Measurements from ENCODE around the gene EXOG. TPM values are rescaled to one million over a fixed set of nuclear protein-coding genes. Genes with fewer than 3 reads are reported as not detected.

The EXOG gene
- total and polyA plus RNA-seq, 3 experiments from 2014 or later = 8.7 to 19.0 (median 17.7) TPM

GRCh38 chr3:38480930-38481329, 15.2 kb upstream of the EXOG start:
- peaks cover 0 to 46% (median 15%) of the 10 kb centered on the region in 3 donors for H3K36me3 Mint-ChIP-seq
- no peak overlapping the region for H3K4me3 Mint-ChIP-seq
- no peak overlapping the region for H3K27ac Mint-ChIP-seq
- CTCF ChIA-PET = interaction anchor here (1.1 to 6.2 kb wide), 11 partner anchors 9 to 514 kb away, joined by 3 to 83 read pairs (median 7); partner anchors contain the start of gene XYLB
- no peak for DNase-seq
- POLR2A ChIA-PET = no interaction called here
- peaks cover 0 to 1% (median 0%) of the 10 kb centered on the region in 3 donors for H3K4me1 Mint-ChIP-seq
- no peaks in the 10 kb centered on the region for H3K4me1 ChIP-seq (ENCODE audit: insufficient read depth, low read length)
- H3K27me3 Mint-ChIP-seq = no peaks in the 10 kb centered on the region
- peaks cover 15% of the 10 kb centered on the region for H3K36me3 ChIP-seq (ENCODE audit: insufficient read depth, low read length)
- H3K4me3 ChIP-seq (ENCODE audit: low read length) = no peak overlapping the region
- H3K27me3 ChIP-seq (ENCODE audit: insufficient read depth, low read length, poor library complexity, severe bottlenecking) = no peaks in the 10 kb centered on the region
- no peaks in the 10 kb centered on the region for H3K9me3 ChIP-seq (ENCODE audit: low read length)
- H3K27ac ChIP-seq (ENCODE audit: low read depth, low read length) = no peak overlapping the region
- no peaks in the 10 kb centered on the region for H3K9me3 Mint-ChIP-seq

- Mint-ChIP-seq H3K9me3 (no peaks in the 10 kb centered on the region), H3K36me3 (peaks cover 0 to 46% (median 15%) of the 10 kb centered on the region in 3 donors), H3K27ac (peak overlapping the region in 1 of 8 donors; percentile 29), H3K4me3 (no peak overlapping the region), H3K4me1 (no peaks in the 10 kb centered on the region), H3K27me3 (no peaks in the 10 kb centered on the region)
- no peak for DNase-seq
- POLR2A ChIA-PET = no interaction called here
- Histone ChIP-seq H3K9me3 (ENCODE audit: low read length) (no peaks in the 10 kb centered on the region), H3K4me3 (ENCODE audit: low read length) (no peak overlapping the region), H3K36me3 (ENCODE audit: insufficient read depth, low read length) (peaks cover 15% of the 10 kb centered on the region), H3K27me3 (ENCODE audit: insufficient read depth, low read length, poor library complexity, severe bottlenecking) (no peaks in the 10 kb centered on the region), H3K4me1 (ENCODE audit: insufficient read depth, low read length) (no peaks in the 10 kb centered on the region), H3K27ac (ENCODE audit: low read depth, low read length) (no peak overlapping the region)
- CTCF ChIA-PET = interaction anchor here (6.2 kb wide), 1 partner anchor 137 kb away, joined by 83 read pairs; the partner anchor contains the start of gene XYLB
These were observed 13.2 kb upstream of the EXOG start for GRCh38 chr3:38482951-38483350.

GRCh38 chr3:38487323-38487722, 8.8 kb upstream of the EXOG start:
- Mint-ChIP-seq H3K36me3 (peaks cover 0 to 18% (median 8%) of the 10 kb centered on the region in 3 donors), H3K27ac (no peak overlapping the region), H3K27me3 (no peaks in the 10 kb centered on the region), H3K4me3 (no peak overlapping the region), H3K9me3 (no peaks in the 10 kb centered on the region), H3K4me1 (no peaks in the 10 kb centered on the region)
- DNase-seq = no peak
- H3K4me1 ChIP-seq (ENCODE audit: insufficient read depth, low read length) = no peaks in the 10 kb centered on the region
- H3K27ac ChIP-seq (ENCODE audit: low read depth, low read length) = no peak overlapping the region
- no peaks in the 10 kb centered on the region for H3K9me3 ChIP-seq (ENCODE audit: low read length)
- peaks cover 7% of the 10 kb centered on the region for H3K36me3 ChIP-seq (ENCODE audit: insufficient read depth, low read length)
- POLR2A ChIA-PET = no interaction called here
- CTCF ChIA-PET = interaction anchor here (1.0 kb wide), 1 partner anchor 8 kb away, joined by 3 read pairs; no protein-coding TSS in a partner anchor
- H3K27me3 ChIP-seq (ENCODE audit: insufficient read depth, low read length, poor library complexity, severe bottlenecking) = no peaks in the 10 kb centered on the region
- H3K4me3 ChIP-seq (ENCODE audit: low read length) = no peak overlapping the region

GRCh38 chr3:38488949-38489348, 7.2 kb upstream of the EXOG start:
- Histone ChIP-seq H3K9me3 (ENCODE audit: low read length) (no peaks in the 10 kb centered on the region), H3K4me3 (ENCODE audit: low read length) (no peak overlapping the region), H3K27ac (ENCODE audit: low read depth, low read length) (no peak overlapping the region), H3K27me3 (ENCODE audit: insufficient read depth, low read length, poor library complexity, severe bottlenecking) (no peaks in the 10 kb centered on the region), H3K36me3 (ENCODE audit: insufficient read depth, low read length) (no peaks in the 10 kb centered on the region), H3K4me1 (ENCODE audit: insufficient read depth, low read length) (no peaks in the 10 kb centered on the region)
- POLR2A ChIA-PET = no interaction called here
- Mint-ChIP-seq H3K27me3 (no peaks in the 10 kb centered on the region), H3K9me3 (no peaks in the 10 kb centered on the region), H3K27ac (no peak overlapping the region), H3K36me3 (peaks cover 0 to 4% (median 2%) of the 10 kb centered on the region in 3 donors), H3K4me1 (no peaks in the 10 kb centered on the region), H3K4me3 (no peak overlapping the region)
- DNase-seq = no peak
- CTCF ChIA-PET = interaction anchor here (1.4 to 2.7 kb wide), 2 partner anchors 9 to 32 kb away, joined by 4 to 13 read pairs; no protein-coding TSS in a partner anchor

GRCh38 chr3:38489766-38490165, 6.4 kb upstream of the EXOG start:
- peaks cover 0 to 2% (median 2%) of the 10 kb centered on the region in 3 donors for H3K36me3 Mint-ChIP-seq
- CTCF ChIA-PET = interaction anchor here (1.4 to 2.7 kb wide), 2 partner anchors 10 to 31 kb away, joined by 4 to 13 read pairs; no protein-coding TSS in a partner anchor
- POLR2A ChIA-PET = no interaction called here
- H3K4me1 Mint-ChIP-seq = no peaks in the 10 kb centered on the region
- Histone ChIP-seq H3K4me3 (ENCODE audit: low read length) (no peak overlapping the region), H3K9me3 (ENCODE audit: low read length) (no peaks in the 10 kb centered on the region), H3K27me3 (ENCODE audit: insufficient read depth, low read length, poor library complexity, severe bottlenecking) (no peaks in the 10 kb centered on the region), H3K4me1 (ENCODE audit: insufficient read depth, low read length) (no peaks in the 10 kb centered on the region), H3K27ac (ENCODE audit: low read depth, low read length) (no peak overlapping the region), H3K36me3 (ENCODE audit: insufficient read depth, low read length) (no peaks in the 10 kb centered on the region)
- no peaks in the 10 kb centered on the region for H3K9me3 Mint-ChIP-seq
- H3K27ac Mint-ChIP-seq = peak overlapping the region in 1 of 8 donors; percentile 32
- no peak overlapping the region for H3K4me3 Mint-ChIP-seq
- H3K27me3 Mint-ChIP-seq = no peaks in the 10 kb centered on the region
- DNase-seq = no peak

- H3K4me3 Mint-ChIP-seq = no peak overlapping the region
- H3K4me1 Mint-ChIP-seq = no peaks in the 10 kb centered on the region
- no peaks in the 10 kb centered on the region for H3K9me3 Mint-ChIP-seq
- ChIA-PET CTCF (interaction anchor here (0.9 to 2.7 kb wide), 3 partner anchors 10 to 31 kb away, joined by 3 to 13 read pairs (median 4); no protein-coding TSS in a partner anchor), POLR2A (interaction anchor here (0.6 kb wide), 1 partner anchor 47 kb away, joined by 3 read pairs; no protein-coding TSS in a partner anchor)
- Histone ChIP-seq H3K4me3 (ENCODE audit: low read length) (no peak overlapping the region), H3K36me3 (ENCODE audit: insufficient read depth, low read length) (no peaks in the 10 kb centered on the region), H3K9me3 (ENCODE audit: low read length) (no peaks in the 10 kb centered on the region), H3K4me1 (ENCODE audit: insufficient read depth, low read length) (no peaks in the 10 kb centered on the region), H3K27me3 (ENCODE audit: insufficient read depth, low read length, poor library complexity, severe bottlenecking) (no peaks in the 10 kb centered on the region), H3K27ac (ENCODE audit: low read depth, low read length) (no peak overlapping the region)
- H3K36me3 Mint-ChIP-seq = peaks cover 0 to 2% (median 0%) of the 10 kb centered on the region in 3 donors
- DNase-seq = no peak
- no peak overlapping the region for H3K27ac Mint-ChIP-seq
- H3K27me3 Mint-ChIP-seq = no peaks in the 10 kb centered on the region
These were observed 5.7 kb upstream of the EXOG start for GRCh38 chr3:38490281-38491030.

GRCh38 chr3:38491215-38491614, 4.9 kb upstream of the EXOG start:
- no peaks in the 10 kb centered on the region for H3K4me1 ChIP-seq (ENCODE audit: insufficient read depth, low read length)
- Mint-ChIP-seq H3K27ac (no peak overlapping the region), H3K4me3 (no peak overlapping the region), H3K27me3 (no peaks in the 10 kb centered on the region), H3K36me3 (peaks cover 0 to 2% (median under 1%) of the 10 kb centered on the region in 3 donors), H3K9me3 (no peaks in the 10 kb centered on the region), H3K4me1 (peaks cover 0 to 3% (median 2%) of the 10 kb centered on the region in 3 donors)
- no peaks in the 10 kb centered on the region for H3K9me3 ChIP-seq (ENCODE audit: low read length)
- H3K36me3 ChIP-seq (ENCODE audit: insufficient read depth, low read length) = no peaks in the 10 kb centered on the region
- H3K27me3 ChIP-seq (ENCODE audit: insufficient read depth, low read length, poor library complexity, severe bottlenecking) = no peaks in the 10 kb centered on the region
- no peak overlapping the region for H3K27ac ChIP-seq (ENCODE audit: low read depth, low read length)
- ChIA-PET CTCF (interaction anchor here (0.7 to 2.7 kb wide), 4 partner anchors 11 to 509 kb away, joined by 3 to 13 read pairs (median 4); no protein-coding TSS in a partner anchor), POLR2A (no interaction called here)
- H3K4me3 ChIP-seq (ENCODE audit: low read length) = no peak overlapping the region
- no peak for DNase-seq

- no peaks in the 10 kb centered on the region for H3K27me3 ChIP-seq (ENCODE audit: insufficient read depth, low read length, poor library complexity, severe bottlenecking)
- CTCF ChIA-PET = interaction anchor here (1.1 kb wide), 1 partner anchor 356 kb away, joined by 4 read pairs; the partner anchor contains the start of gene ACAA1
- Mint-ChIP-seq H3K9me3 (no peaks in the 10 kb centered on the region), H3K36me3 (peaks cover 0 to 5% (median 2%) of the 10 kb centered on the region in 3 donors), H3K4me1 (peaks cover 13 to 17% (median 15%) of the 10 kb centered on the region in 3 donors), H3K27ac (no peak overlapping the region), H3K4me3 (peak overlapping the region in 1 of 7 donors; percentile 20), H3K27me3 (no peaks in the 10 kb centered on the region)
- H3K4me3 ChIP-seq (ENCODE audit: low read length) = no peak overlapping the region
- H3K36me3 ChIP-seq (ENCODE audit: insufficient read depth, low read length) = no peaks in the 10 kb centered on the region
- POLR2A ChIA-PET = no interaction called here
- no peak for DNase-seq
- H3K27ac ChIP-seq (ENCODE audit: low read depth, low read length) = no peak overlapping the region
- peaks cover 10% of the 10 kb centered on the region for H3K4me1 ChIP-seq (ENCODE audit: insufficient read depth, low read length)
- H3K9me3 ChIP-seq (ENCODE audit: low read length) = no peaks in the 10 kb centered on the region
These were observed 3.1 kb upstream of the EXOG start for GRCh38 chr3:38493031-38493430.

Measured in CD8-positive, alpha-beta memory T cell (primary cell).